Measurements from ENCODE around the gene NOP10. TPM values are rescaled to one million over a fixed set of nuclear protein-coding genes. Genes with fewer than 3 reads are reported as not detected.
"Not testable (repeated sequence)": the region's sequence is repeated elsewhere in the genome, so short reads cannot be mapped to it uniquely, and the experiment has no call there.

The NOP10 gene
- total and polyA plus RNA-seq, 3 donors from 2014 or later = 75.5 to 86.2 (median 79.8) TPM

DNA sequence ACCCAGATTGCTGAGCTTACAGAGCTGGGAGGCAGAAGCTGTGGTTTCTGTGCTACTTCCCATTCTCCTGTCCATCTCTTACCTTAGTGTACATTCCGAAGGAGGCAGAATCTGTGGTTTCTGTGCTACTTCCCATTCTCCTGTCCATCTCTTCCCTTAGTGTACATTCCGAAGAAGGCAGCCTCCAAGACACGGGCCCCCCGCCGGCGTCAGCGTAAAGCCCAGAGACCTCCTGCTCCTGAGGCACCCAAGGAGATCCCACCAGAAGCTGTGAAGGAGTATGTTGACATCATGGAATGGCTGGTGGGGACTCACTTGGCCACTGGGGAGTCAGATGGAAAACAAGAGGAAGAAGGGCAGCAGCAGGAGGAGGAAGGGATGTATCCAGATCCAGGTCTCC, 11.3 kb upstream of the NOP10 start:
- no peaks in the 10 kb centered on the region for H3K36me3 ChIP-seq (ENCODE audit: low read depth, missing control alignments)
- no peak for DNase-seq
- H3K27me3 ChIP-seq = no peaks in the 10 kb centered on the region
- no peak overlapping the region for H3K4me3 ChIP-seq
- intact Hi-C loops (cut with DNase I; ENCODE audit: low total_unique reads) = no loop called here
- WGBS, 2 donors = 96 to 97% methylated on average over 7 of the region's 7 CpGs
- no peak overlapping the region for H3K27ac ChIP-seq
- H3K4me1 ChIP-seq = no peaks in the 10 kb centered on the region
- TF ChIP-seq POLR2A (IDR thresholded peaks at IDR 0.05) = no peak
- TF ChIP-seq, protein P1, sequence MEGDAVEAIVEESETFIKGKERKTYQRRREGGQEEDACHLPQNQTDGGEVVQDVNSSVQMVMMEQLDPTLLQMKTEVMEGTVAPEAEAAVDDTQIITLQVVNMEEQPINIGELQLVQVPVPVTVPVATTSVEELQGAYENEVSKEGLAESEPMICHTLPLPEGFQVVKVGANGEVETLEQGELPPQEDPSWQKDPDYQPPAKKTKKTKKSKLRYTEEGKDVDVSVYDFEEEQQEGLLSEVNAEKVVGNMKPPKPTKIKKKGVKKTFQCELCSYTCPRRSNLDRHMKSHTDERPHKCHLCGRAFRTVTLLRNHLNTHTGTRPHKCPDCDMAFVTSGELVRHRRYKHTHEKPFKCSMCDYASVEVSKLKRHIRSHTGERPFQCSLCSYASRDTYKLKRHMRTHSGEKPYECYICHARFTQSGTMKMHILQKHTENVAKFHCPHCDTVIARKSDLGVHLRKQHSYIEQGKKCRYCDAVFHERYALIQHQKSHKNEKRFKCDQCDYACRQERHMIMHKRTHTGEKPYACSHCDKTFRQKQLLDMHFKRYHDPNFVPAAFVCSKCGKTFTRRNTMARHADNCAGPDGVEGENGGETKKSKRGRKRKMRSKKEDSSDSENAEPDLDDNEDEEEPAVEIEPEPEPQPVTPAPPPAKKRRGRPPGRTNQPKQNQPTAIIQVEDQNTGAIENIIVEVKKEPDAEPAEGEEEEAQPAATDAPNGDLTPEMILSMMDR (IDR thresholded peaks at IDR 0.05) = no peak
- H3K9me3 ChIP-seq = no peaks in the 10 kb centered on the region

DNA sequence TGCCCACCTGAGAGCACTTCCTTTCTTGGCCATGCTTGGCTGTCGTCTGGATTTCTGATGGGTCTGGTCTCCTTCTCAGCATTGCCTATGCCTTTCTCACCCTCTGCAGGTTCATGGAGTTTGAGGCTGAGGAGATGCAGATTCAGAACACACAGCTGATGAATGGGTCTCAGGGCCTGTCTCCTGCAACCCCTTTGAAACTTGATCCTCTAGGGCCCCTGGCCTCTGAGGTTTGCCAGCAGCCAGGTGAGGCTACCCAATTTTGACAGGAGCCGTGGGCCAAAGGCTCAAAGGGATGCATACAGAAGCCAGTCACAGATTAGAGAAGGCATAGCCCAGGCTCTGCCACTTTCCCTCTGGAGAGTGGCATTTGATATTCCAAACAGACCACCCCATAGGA, 10.7 kb upstream of the NOP10 start:
- Histone ChIP-seq H3K9me3 (no peaks in the 10 kb centered on the region), H3K4me3 (no peak overlapping the region), H3K36me3 (ENCODE audit: low read depth, missing control alignments) (no peaks in the 10 kb centered on the region), H3K27ac (no peak overlapping the region), H3K27me3 (no peaks in the 10 kb centered on the region), H3K4me1 (no peaks in the 10 kb centered on the region)
- intact Hi-C loops (cut with DNase I; ENCODE audit: low total_unique reads) = no loop called here
- no peak for DNase-seq
- WGBS, 2 donors = 74 to 86% methylated on average over 2 of the region's 2 CpGs
- TF ChIP-seq, protein P1 (IDR thresholded peaks at IDR 0.05) = no peak
- TF ChIP-seq POLR2A (IDR thresholded peaks at IDR 0.05) = no peak

DNA sequence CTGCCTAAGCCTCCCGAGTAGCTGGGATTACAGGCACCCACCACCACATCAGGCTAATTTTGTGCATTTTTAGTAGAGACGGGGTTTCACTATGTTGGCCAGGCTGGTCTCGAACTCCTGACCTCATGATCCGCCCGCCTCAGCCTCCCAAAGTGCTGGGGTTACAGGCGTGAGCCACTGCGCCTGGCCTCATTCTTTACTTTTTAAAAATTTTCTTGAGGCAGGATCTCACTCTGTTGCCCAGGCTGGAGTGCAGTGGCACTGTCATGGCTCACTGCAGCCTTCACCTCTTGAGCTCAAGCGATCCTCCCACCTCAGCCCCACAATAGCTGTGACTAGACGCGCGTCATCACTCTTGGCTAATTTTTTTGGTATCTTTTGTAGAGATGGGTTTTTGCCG, 10.1 kb upstream of the NOP10 start:
- H3K9me3 ChIP-seq; H3K36me3 ChIP-seq (ENCODE audit: low read depth, missing control alignments); H3K4me1 ChIP-seq; DNase-seq; intact Hi-C loops (cut with DNase I; ENCODE audit: low total_unique reads); H3K4me3 ChIP-seq; H3K27me3 ChIP-seq; H3K27ac ChIP-seq: not testable (repeated sequence)
- WGBS, 2 donors = 90 to 95% methylated on average over 11 to 12 of the region's 12 CpGs

DNA sequence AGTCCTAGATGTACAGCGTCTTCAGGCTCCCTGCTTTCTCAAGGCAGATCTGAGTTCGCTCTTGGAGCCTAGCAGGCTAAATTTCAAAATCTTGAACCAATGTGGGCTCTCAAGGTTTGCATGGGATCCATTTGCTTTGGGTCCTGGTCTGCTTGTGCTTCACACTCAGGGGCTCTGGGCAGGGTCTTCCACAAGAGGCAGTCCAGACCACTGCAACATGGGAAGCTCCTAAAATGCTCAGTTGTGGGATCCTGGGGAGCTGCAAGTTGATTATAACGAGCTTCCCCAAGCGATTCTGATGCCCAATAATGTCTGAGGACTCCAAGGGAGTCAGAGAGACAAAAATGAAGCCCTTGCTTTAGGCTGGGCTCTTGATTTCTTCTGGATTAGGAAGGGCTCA, 6.8 kb upstream of the NOP10 start:
- TF ChIP-seq, protein P1 (IDR thresholded peaks at IDR 0.05) = no peak
- TF ChIP-seq POLR2A (IDR thresholded peaks at IDR 0.05) = no peak
- Histone ChIP-seq H3K27ac (no peak overlapping the region), H3K36me3 (ENCODE audit: low read depth, missing control alignments) (no peaks in the 10 kb centered on the region), H3K4me3 (no peak overlapping the region), H3K27me3 (no peaks in the 10 kb centered on the region), H3K4me1 (no peaks in the 10 kb centered on the region), H3K9me3 (no peaks in the 10 kb centered on the region)
- 84% methylated on average over 3 to 4 of the region's 4 CpGs for WGBS, 2 donors
- intact Hi-C loops (cut with DNase I; ENCODE audit: low total_unique reads) = no loop called here
- no peak for DNase-seq

DNA sequence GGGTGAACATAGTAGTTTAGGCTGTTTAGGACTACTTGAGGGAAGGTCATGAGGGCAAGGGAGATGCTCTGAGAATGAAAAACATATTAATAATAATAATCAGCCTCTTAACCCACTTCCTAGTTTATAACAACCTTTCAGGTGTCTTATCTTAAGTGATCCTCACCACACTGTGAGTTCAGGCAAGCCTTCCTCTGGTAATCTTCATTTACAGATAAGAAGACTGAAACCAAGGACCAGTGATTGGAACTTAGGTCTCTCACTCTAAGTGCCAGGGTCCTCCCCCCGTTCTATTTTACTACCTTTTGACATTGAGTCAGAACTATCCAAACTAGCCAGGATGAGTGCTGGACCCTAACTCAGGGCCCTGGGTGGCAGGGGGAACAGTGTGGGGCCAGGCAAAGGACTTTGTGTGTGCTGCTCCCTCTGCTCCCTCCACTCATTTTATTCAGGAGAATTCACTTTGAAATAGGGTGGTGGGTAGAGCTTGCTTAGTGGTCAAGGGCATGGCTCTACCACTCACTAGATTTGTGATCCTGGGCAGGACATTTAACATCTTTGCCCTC, 5.9 kb upstream of the NOP10 start:
- Histone ChIP-seq H3K4me3 (no peak overlapping the region), H3K4me1 (no peaks in the 10 kb centered on the region), H3K36me3 (ENCODE audit: low read depth, missing control alignments) (no peaks in the 10 kb centered on the region), H3K9me3 (no peaks in the 10 kb centered on the region), H3K27me3 (no peaks in the 10 kb centered on the region), H3K27ac (no peak overlapping the region)
- DNase-seq = no peak
- 50 to 62% methylated on average over 1 of the region's 1 CpG for WGBS, 2 donors
- TF ChIP-seq, protein P1 (IDR thresholded peaks at IDR 0.05) = no peak
- no peak for TF ChIP-seq POLR2A (IDR thresholded peaks at IDR 0.05)
- intact Hi-C loops (cut with DNase I; ENCODE audit: low total_unique reads) = no loop called here

Data from testis (tissue), 3 donors.